ENCODE measurements around the gene SERPINA4.

The SERPINA4 gene

DNA sequence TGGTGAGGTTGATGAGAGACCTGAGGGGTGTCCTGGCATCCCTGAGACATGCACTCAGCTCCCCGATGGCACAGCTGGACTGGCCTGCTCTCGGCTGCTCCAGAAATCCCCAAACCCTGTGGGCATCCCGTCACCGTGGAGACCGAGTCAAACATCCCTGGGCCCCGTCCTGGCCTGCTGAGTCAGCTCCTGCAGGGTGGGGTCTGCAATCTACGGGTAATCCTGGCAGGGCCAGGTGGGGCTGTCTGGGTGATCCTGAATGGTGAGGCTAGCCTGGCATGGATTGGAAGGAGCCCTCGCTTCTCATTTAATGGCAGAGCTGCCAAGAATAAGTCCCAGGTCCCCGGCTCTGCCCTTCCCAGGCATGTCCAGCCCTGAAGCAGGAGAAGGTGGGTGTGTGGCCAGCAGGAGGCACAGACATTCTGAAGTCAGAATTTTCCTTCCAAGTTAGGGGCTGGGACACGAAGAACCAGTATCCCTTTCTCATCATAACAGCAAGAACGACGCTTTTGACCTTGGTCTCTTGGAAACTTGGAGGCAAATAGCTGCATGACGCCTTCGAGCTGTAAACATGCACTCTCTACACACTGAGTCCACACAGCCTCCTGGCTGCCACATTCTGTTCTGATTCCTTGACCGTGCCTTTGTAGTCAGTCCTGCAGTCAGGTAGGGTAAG is 17.7 kb upstream of the SERPINA4 start:
- no peak for DNase-seq

GRCh38 chr14:94544726-94545125 is 16.5 kb upstream of the SERPINA4 start:
- DNase-seq, result no peak

DNA sequence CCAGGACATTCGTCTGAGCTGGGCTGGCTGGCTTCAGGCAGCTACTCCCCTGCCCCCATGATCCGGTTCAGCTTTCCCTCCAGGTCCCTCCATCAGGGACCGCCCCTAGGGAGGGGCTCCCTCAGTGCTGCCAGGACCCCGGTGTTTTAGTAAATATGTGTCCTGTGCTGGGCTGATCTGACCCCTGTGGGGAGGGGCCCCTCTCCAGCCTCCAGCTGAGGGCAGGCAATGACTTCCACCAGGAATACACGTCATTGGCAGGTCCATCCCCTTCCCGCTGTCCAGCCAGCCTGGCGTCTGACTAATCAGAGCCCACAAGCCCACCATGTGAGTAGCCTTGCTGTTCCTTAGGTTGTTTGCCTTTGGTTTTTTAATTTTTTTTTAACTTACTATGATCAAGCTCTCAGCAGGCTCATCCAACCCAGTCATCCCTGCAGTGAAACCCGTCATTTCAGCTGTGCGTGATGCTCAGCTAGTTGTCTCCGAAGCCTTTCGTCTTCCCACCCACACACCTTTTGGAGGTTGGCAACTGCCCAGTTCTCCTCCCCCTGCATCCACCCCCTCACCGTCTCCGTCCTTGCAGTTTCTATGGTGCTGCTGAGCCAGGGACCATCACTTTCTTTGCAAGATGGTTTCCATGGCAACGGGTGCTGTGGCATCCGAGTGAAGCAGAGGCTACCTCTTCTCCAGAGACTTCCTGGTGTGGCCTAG is 16.0 kb upstream of the SERPINA4 start:
- no peak for DNase-seq

DNA sequence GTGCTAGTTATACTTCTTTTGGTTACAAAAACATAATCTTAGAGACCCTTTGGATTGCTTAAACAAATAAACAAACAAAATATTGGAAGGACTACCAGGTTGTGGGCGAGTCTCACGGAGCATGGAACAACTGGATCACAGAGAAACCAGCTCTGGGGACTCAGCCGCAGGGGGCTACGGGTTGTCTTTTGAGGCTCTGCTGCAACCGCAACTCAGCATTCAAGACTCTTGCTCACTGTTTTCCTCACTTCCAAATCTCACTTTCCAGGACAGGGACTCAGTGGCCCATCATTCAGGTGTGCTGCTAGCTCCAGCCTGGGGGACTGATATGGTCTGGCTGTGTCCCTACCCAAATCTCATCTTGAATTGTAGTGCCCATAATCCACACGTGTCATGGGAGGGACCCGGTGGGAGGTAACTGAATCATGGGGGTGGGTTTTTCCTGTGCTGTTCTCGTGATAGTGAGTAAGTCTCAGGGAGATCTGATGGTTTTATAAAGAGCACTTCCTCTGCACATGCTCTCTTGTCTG is 14.0 kb upstream of the SERPINA4 start:
- DNase-seq, result no peak

DNA sequence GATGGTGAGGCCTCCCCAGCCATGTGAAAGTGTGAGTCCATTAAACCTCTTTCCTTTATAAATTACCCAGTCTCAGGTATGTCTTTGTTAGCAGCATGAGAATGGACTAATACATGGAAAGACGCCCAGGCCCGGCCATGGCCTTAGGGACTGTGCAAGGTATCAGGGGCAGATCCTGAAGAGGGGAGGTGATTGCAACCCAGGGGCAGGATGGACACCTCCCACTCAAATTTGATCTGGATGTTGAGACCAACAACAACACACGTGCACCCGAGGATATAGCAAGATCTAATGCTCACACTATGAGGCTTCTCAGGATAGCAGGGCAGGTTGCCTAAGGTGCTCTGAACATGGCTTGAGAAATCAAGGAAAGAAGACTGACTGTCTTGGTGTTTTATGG is 13.5 kb upstream of the SERPINA4 start:
- DNase-seq, result no peak

GRCh38 chr14:94548131-94548998 is 12.9 kb upstream of the SERPINA4 start:
- DNase-seq, result no peak

DNA sequence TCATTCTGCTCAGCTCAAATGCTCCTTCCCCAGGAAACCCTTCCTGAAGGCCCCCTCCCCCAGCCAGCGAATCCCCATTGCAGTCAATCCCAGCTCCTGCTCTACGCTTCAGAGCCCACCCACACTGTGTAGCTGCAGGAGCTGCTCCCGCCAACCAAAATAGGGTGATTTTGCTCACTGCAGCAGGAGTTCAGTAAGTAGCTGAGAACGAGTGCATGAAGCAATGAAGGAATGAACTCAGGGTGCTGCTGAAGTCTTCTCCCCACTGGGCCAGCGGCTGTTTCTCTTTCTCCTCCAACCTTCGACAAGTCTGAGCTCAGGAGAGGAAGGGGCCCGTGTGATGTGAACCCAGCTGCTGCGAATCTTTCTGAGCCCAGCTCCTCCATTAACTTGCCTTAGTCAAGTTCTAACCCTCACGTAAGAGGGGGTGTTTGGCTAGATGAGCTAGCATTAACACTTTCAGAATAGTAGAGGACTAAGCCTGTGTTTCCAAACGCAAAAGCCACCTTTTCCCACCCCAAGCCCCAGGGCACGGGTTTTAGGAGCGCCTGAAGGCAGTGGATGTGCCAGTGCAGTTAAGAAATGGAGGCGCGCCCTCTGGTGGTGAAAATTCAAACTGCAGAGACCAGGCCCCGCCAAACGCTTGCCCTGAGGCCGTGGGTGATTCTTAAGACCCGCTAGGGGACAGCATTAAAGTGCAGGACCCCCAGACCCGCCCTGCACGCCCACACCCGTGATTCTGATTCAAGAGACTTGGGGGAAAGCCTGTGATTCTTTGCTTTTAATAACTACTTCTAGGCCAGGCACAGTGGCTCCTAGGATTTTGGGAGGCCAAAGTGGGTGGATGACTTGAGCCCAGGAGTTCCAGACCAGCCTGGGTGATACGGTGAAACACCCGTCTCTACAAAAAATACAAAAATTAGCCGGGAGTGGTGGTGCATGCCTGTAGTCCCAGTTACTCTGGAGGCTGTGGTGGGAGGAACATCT is 11.9 kb upstream of the SERPINA4 start:
- DNase-seq, result peak; percentile 27

DNA sequence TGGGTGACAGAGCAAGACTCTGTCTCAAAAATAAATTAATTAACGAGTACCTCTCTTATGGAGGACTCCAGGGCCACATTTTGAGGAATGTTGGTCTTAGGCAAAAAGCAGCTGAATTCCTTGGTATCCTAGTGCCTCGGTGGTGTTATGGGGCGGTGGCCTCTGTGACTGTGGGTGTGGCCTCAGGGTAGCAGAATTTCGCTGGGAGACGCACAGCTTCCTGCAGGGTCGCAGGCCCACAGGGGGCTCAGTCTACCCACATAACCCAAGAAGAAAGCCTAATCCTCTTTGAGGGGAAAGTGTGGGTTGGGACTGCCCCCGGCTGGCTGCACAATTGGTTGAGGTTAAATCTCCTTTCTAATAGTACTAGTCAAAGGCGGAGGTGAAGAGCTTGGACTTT is 11.2 kb upstream of the SERPINA4 start:
- DNase-seq, result no peak

GRCh38 chr14:94555991-94556390 is 5.3 kb upstream of the SERPINA4 start:
- DNase-seq, result no peak

- no peak for DNase-seq
These were observed 3.9 kb upstream of the SERPINA4 start for GRCh38 chr14:94557327-94557726.

DNA sequence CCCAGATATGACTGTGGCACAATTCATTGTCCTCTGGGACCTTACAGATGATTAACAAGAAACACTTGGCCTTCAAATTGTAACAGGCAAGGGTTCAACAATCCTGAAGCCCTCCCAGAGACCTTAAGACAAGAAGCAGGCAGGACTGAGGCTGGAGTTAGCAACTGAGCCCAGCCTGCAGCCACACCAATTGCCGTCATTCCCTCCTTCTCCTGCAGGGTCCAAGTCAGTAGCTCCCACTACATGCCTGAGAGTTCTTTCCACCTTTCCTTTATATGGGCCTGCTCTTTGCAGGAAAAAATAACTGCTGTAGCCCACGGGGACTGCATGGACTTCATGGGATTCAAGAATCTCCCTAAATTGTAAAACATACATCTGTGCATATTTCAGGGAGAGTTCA is 2.4 kb upstream of the SERPINA4 start:
- DNase-seq, result no peak

- no peak for DNase-seq
These were observed 1.5 kb upstream of the SERPINA4 start for GRCh38 chr14:94559638-94560290.

GRCh38 chr14:94560291-94560665 is 964 bp upstream of the SERPINA4 start:
- DNase-seq, result no peak

DNA sequence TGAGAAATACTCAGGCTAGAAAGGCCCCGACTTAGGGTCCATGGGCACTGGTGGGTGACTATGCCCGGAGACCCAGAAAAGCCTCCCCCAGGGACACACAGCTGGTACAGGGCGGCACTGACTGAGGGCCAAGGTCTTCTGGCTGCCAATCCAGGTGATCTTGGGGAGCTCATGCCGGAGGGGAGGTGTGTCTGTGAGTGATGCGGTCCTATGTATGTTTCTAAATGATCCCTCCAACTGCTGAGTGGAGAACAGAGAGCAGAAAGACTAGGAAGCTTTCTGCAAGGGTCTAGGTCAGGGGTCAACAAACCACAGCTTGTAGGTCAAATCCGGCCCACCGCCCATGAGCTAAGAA is 391 bp downstream of the SERPINA4 start:
- no peak for DNase-seq

DNA sequence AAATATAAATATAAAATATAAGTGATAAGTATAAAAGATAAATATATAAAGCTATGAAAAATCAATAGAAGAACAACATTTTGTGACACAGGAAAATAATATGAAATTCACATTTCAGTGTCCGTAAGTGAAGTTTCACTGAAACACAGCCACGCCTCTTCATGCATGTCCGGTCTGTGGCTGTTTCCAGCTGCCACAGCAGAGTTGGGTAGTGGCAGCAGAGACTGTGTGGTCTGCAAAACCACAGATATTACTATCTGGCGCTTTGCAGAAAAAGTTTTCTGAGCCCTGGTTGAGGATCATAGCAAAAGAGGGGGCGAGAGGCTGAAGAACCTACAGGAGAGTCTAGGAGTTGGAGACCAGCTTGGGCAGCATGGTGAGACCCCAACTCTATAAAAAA is 780 bp downstream of the SERPINA4 start:
- DNase-seq, result no peak

GRCh38 chr14:94562941-94563883 is 2.0 kb downstream of the SERPINA4 start:
- DNase-seq, result no peak

DNA sequence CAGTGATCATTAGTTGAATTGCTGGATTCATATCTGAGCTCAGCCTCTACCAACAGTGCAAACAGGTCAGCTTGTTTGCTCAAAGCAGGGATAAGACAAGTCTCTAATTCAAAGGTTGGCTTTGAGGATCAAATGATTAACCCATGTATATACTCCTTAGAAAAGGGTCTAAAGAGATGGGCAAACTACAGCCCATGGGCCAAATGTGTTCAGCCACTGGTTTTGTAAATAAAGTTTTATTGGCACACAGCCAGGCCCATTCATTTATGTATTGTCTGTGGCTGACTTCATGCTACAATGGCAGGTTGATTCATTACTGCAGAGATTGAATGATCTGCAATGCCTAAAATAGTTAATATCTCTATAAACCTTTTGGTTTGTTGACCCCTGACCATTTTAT is 3.1 kb downstream of the SERPINA4 start:
- no peak for DNase-seq

- DNase-seq, result no peak
These were observed 6.9 kb downstream of the SERPINA4 start for GRCh38 chr14:94568186-94568585.

GRCh38 chr14:94569381-94570001 is 8.2 kb downstream of the SERPINA4 start:
- DNase-seq, result no peak

DNA sequence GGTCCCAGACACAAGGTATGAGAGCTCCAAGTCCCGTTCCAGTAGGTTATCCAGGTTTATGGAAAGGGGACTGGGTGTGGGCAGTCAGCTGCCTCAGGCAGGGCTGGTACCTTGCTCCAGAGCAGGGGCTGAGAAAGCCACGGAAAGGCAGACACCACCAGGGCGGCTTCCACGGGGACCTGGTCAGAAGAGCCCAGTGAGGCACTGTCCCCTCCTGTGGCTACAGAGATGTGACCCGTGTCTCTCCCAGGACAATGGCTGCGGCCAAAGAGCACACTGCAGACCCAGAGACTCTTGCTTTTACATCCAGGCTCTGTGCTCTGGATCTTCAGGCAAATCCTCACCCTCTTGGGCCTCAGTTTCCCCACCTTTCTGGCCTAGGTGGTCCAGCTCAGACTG is 8.8 kb downstream of the SERPINA4 start:
- DNase-seq, result no peak
